Hepatocyte (in vitro differentiated cells): ENCODE results near the gene AQP7. TPM values are rescaled to one million over a fixed set of nuclear protein-coding genes. Genes with fewer than 3 reads are reported as not detected.
A peak's percentile ranks its signal among the peaks of the same experiment; 100 is the strongest.

Source experiments
- DNase-seq: peaks from one replicate; pipeline ENCODE4 v3.0.0-alpha.2; 2016; ENCODE audit warnings: low spot score
- H2AFZ ChIP-seq: fragments of 200-600 bp; sonication (generic); 2 replicates; pipeline ENCODE4 v1.6.0; 2016; ENCODE audit warnings: antibody characterized with exemption, mild to moderate bottlenecking
- H3K27ac ChIP-seq: fragments of 200-600 bp; sonication (generic); 2 replicates; pipeline ENCODE4 v1.5.1; 2016; ENCODE audit warnings: mild to moderate bottlenecking
- H3K27me3 ChIP-seq: fragments of 200-600 bp; sonication (generic); 2 replicates; pipeline ENCODE4 v1.6.1; 2016
- H3K36me3 ChIP-seq: fragments of 200-600 bp; sonication (generic); replicated peaks from 2 replicates; pipeline ENCODE4 v1.5.1; 2016; ENCODE audit warnings: low read depth; ENCODE audit not compliant: insufficient read depth
- H3K4me1 ChIP-seq: fragments of 200-600 bp; sonication (generic); 2 replicates; pipeline ENCODE4 v1.5.1; 2016; ENCODE audit warnings: mild to moderate bottlenecking, moderate library complexity; ENCODE audit not compliant: insufficient read depth
- H3K4me2 ChIP-seq: fragments of 200-600 bp; sonication (generic); 2 replicates; pipeline ENCODE4 v1.6.0; 2016
- H3K4me3 ChIP-seq: fragments of 200-600 bp; sonication (generic); 2 replicates; pipeline ENCODE4 v1.5.1; 2016; ENCODE audit warnings: mild to moderate bottlenecking
- H3K79me2 ChIP-seq: fragments of 200-600 bp; sonication (generic); 2 replicates; pipeline ENCODE4 v1.6.0; 2017; ENCODE audit warnings: mild to moderate bottlenecking
- H3K9me2 ChIP-seq: fragments of 200-600 bp; sonication (generic); replicated peaks from 2 replicates; pipeline ENCODE4 v1.6.0; 2017; ENCODE audit warnings: mild to moderate bottlenecking; ENCODE audit not compliant: insufficient read depth
- H3K9me3 ChIP-seq: fragments of 200-600 bp; sonication (generic); 2 replicates; pipeline ENCODE4 v1.5.1; 2016; ENCODE audit warnings: low read depth, mild to moderate bottlenecking
- H4K20me1 ChIP-seq: fragments of 200-600 bp; sonication (generic); 2 replicates; pipeline ENCODE4 v1.6.0; 2016; ENCODE audit warnings: mild to moderate bottlenecking; ENCODE audit not compliant: insufficient read depth, poor library complexity, severe bottlenecking
- CTCF ChIP-seq: fragments of 200-600 bp; sonication (generic); IDR thresholded peaks from 2 replicates; pipeline ENCODE4 v1.5.1; 2016; ENCODE audit warnings: antibody characterized with exemption, mild to moderate bottlenecking; ENCODE audit not compliant: poor library complexity
- EZH2 ChIP-seq: fragments of 200-600 bp; sonication (generic); IDR thresholded peaks from 2 replicates; pipeline ENCODE4 v1.6.1; 2016; ENCODE audit warnings: antibody characterized with exemption, mild to moderate bottlenecking, borderline replicate concordance
- EZH2phosphoT487 ChIP-seq: fragments of 200-600 bp; sonication (generic); IDR thresholded peaks from one replicate; pipeline ENCODE4 v1.6.1; 2018; ENCODE audit warnings: antibody characterized with exemption, mild to moderate bottlenecking, low read depth, moderate library complexity; ENCODE audit not compliant: unreplicated experiment, severe bottlenecking
- WGBS: methylation state at CpG from one replicate; pipeline ENCODE4 v1.1.6; 2016; ENCODE audit warnings: low lambda C conversion rate; ENCODE audit errors: missing lambda C conversion rate; 5-methylcytosine and 5-hydroxymethylcytosine counted together
- polyA plus RNA-seq: library from polyadenylated mRNA; unstranded; fragments of >200 nt; fragmentation: Nextera tagmentation; extraction: Ambion mirVana; gene quantifications from 2 replicates; pipeline ENCODE4 v1.2.1, GENCODE V29; 2016
- total RNA-seq: library from RNA; depleted of rRNA; stranded (reverse); fragments of >200 nt; gene quantifications from 2 replicates; pipeline ENCODE4 v1.2.3, GENCODE V29; 2014

AQP7 gene
- total and polyA plus RNA-seq, 2 experiments from 2014 or later = 11.2 to 16.6 TPM

GRCh38 chr9:33446946-33447798 is 44.8 kb upstream of the AQP7 start, which contains the start of gene AQP3:
Gene AQP3 (minus strand): TSS chr9:33447593. CDS start chr9:33447530, 63 bp downstream.
- no peaks in the 10 kb centered on the region for H3K36me3 ChIP-seq
- no peaks in the 10 kb centered on the region for H3K9me2 ChIP-seq
- peak within 1 kb of the TSS; percentile 88 for H3K27ac ChIP-seq
- 6% methylated on average over 17 of the region's 50 CpGs for WGBS
- H3K4me3 ChIP-seq = peak within 1 kb of the TSS; percentile 55
- TF ChIP-seq CTCF (peak; percentile 28), EZH2 (no peak)
- H3K9me3 ChIP-seq = no peaks in the 10 kb centered on the region
- DNase-seq = peak; percentile 86
- peaks cover 23% of the 10 kb centered on the region for H3K4me1 ChIP-seq
- H3K27me3 ChIP-seq = no peaks in the 10 kb centered on the region
- H3K79me2 ChIP-seq = no peaks in the 10 kb centered on the region
- peak within 1 kb of the TSS; percentile 74 for H2AFZ ChIP-seq
- peak within 1 kb of the TSS; percentile 93 for H3K4me2 ChIP-seq
- no peaks in the 10 kb centered on the region for H4K20me1 ChIP-seq

GRCh38 chr9:33446240-33446945 is 44.0 kb upstream of the AQP7 start:
- peaks cover 23% of the 10 kb centered on the region for H3K4me1 ChIP-seq

GRCh38 chr9:33445389-33446239 is 43.2 kb upstream of the AQP7 start:
- no peak overlapping the region for H2AFZ ChIP-seq
- no peak overlapping the region for H3K4me3 ChIP-seq
- peak overlapping the region; percentile 93 for H3K4me2 ChIP-seq
- TF ChIP-seq CTCF = no peak
- TF ChIP-seq EZH2phosphoT487 = no peak
- TF ChIP-seq EZH2 = no peak
- peak; percentile 57 for DNase-seq
- peaks cover 23% of the 10 kb centered on the region for H3K4me1 ChIP-seq
- H3K79me2 ChIP-seq = no peaks in the 10 kb centered on the region
- no peaks in the 10 kb centered on the region for H4K20me1 ChIP-seq
- H3K27me3 ChIP-seq = no peaks in the 10 kb centered on the region
- no peaks in the 10 kb centered on the region for H3K36me3 ChIP-seq
- WGBS = 61% methylated on average over 11 of the region's 11 CpGs
- H3K27ac ChIP-seq = peak overlapping the region; percentile 88
- H3K9me2 ChIP-seq = no peaks in the 10 kb centered on the region
- no peaks in the 10 kb centered on the region for H3K9me3 ChIP-seq

More at GRCh38 chr9:33446240-33446945, 44.0 kb upstream of the AQP7 start:
- Histone ChIP-seq H3K9me3 (no peaks in the 10 kb centered on the region), H3K27ac (peak overlapping the region; percentile 88), H3K27me3 (no peaks in the 10 kb centered on the region), H3K9me2 (no peaks in the 10 kb centered on the region), H3K79me2 (no peaks in the 10 kb centered on the region), H3K4me3 (no peak overlapping the region), H3K36me3 (no peaks in the 10 kb centered on the region), H4K20me1 (no peaks in the 10 kb centered on the region), H3K4me2 (peak overlapping the region; percentile 93), H2AFZ (no peak overlapping the region)
- no peak for DNase-seq
- no peak for TF ChIP-seq CTCF
- TF ChIP-seq EZH2 = no peak
- no peak for TF ChIP-seq EZH2phosphoT487
- WGBS = 59% methylated on average over 12 of the region's 12 CpGs
